Fibroblast of skin of right biceps (primary cell): ENCODE results near the gene MEAK7.

Experiments
- DNase-seq: peaks from one replicate; pipeline ENCODE4 v3.0.0-alpha.2; 2013

Gene MEAK7

DNA sequence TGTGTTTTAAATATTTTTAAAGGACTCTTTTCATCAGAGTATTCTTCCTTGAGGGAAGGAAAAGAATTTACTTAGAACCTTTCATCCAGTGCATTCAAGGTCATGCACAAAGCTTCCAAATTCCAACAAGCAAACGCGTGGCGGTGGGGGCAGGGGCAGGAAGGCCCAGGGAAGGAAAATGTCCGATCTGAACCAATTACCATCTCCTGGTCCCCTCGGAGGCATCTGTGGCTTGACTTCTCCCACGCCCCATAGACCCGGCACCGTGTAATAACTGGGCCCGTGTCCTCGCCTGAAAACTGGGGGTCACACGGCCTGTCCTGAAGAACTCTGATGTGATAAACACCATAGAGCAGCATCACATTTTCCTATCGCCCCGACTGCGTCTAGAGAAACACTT, 18.3 kb downstream of the MEAK7 start:
- no peak for DNase-seq

DNA sequence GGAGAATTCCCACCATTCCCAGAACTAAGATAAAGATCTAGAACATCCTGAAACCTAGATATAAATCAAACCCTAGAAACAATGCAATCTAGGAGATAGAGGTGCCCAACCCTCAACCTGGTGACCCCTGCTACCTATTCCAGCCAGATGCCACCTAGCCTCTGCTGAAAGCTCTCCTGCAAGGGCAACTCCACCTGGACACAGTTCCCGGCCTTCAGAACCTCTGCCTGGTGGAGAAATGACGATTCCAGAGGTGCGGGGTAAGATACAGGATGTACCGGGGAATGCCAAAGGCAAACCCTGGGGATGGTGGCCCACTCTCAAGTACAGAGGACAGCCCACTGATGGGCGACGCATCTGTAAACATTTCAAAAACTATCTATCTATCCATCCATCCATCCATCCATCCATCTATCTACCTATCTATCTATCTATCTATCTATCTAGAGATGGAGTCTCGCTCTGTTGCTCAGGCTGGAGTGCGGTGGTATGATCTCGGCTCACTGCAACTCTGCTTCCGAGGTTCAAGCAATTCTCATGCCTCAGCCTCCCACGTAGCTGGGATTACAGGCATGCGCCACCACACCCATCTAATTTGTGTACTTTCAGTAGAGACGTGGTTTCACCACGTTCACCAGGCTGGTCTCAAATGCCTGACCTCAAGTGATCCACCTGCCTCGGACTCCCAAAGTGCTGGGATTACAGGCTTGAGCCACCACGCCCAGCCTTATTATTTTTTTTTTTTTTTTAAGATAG, 19.0 kb downstream of the MEAK7 start:
- no peak for DNase-seq

DNA sequence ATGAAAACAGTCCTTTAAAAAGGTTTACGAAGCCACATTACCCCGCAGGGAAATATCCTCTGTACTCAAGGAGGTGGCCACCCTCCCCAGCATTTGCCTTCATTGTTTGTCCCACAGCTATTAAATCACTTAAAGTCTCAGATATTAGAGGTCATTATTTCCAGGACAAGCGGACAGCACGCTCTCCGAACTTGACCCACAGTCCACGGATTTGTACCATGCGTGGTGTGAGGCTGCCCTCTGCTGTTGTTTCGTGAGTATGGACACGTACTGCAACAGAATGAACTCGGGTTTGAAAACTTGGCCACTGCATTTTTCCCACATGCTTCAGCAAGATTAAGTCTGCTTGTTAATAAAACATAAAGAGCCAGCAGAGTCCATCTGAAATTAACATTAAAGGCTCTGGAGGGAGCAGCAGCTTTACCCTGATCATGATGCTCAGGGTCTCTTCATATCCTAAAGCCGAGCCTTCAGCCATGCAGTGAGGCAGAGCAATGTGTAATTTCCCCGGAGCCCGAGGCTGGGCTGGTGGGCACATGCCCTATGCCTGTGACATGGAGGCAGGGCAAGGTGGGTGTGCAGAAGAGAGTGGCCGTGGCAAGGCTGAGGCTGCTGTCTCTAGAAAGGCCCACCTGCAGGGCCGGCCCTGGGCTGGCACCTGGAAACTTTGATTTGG, 19.7 kb downstream of the MEAK7 start:
- DNase-seq: peak; percentile 36

DNA sequence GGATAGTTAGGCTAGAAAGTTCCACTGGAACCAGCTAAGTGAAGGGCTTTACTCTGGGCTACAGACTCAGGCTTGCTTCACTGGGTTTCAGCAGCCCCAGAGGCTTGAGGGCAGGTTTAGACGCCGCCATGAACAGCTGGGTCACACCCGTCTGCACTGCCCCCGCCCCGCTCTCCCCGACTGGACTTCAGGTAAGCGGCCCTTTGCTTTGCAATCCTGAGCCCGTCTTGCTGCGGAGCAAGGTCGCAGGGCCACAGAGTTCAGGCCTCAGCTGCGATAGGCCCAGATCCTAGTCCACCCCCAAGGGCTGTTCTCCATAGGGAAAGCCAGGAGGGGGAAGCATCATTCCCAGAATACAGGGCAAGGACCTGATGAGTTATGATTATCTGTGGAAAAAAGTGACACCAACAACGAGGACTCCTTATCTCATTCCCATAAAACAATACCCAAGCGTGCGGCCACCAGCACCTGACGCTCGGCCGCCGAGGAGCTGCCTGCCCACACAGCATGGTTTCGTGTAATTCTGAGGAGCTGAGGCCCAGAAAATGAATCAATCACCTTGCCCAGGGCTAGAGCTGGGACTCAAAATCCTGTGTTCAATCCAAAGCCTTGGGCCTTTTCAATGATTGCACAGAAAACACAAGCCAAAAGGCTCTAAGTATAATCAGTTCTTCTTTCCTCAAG, 20.4 kb downstream of the MEAK7 start:
- no peak for DNase-seq

DNA sequence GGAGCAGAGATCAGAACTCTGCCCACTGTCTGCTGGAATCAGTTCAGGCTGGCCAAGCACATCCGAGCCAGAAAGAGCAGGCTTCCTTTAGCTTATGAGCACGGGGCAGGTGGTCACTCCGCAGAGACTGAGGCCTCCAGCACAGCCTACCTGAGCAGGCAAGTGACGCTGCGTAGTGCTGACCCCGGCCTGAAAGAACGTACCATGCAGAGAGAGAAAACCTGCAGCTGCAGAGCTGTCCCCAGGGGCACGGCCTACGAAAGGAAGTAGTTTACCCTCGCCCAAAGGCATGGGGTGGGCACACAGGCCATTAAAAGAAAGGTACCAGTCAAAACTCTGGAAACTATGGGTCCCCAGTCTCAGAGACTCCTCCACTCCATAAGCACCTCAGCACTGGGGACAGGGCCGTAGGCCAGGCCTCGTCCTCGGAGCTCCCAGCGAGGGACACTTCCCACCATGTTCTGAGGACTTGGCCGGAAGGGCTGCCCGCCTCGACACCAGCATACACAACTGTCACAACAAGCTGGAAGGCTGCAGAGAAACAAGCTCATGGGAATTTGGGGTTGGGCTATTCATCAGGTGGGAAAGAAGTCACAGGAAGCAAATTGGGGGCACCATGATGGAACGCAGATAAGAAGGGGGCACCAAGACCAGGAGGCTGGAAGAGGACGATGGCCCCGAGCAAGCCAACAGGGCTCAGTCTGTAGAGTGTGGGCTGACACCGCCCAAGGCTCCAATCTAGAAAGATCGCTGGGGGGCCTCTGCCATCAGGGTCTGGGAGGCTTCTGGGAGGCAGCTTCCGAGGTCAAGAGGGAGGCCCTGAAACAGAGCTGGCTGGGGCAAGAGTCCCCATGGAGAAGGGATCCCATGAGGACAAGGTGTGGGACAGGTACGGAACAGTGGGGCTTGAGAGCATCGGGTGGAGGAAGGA, 21.2 kb downstream of the MEAK7 start:
- DNase-seq: no peak

DNA sequence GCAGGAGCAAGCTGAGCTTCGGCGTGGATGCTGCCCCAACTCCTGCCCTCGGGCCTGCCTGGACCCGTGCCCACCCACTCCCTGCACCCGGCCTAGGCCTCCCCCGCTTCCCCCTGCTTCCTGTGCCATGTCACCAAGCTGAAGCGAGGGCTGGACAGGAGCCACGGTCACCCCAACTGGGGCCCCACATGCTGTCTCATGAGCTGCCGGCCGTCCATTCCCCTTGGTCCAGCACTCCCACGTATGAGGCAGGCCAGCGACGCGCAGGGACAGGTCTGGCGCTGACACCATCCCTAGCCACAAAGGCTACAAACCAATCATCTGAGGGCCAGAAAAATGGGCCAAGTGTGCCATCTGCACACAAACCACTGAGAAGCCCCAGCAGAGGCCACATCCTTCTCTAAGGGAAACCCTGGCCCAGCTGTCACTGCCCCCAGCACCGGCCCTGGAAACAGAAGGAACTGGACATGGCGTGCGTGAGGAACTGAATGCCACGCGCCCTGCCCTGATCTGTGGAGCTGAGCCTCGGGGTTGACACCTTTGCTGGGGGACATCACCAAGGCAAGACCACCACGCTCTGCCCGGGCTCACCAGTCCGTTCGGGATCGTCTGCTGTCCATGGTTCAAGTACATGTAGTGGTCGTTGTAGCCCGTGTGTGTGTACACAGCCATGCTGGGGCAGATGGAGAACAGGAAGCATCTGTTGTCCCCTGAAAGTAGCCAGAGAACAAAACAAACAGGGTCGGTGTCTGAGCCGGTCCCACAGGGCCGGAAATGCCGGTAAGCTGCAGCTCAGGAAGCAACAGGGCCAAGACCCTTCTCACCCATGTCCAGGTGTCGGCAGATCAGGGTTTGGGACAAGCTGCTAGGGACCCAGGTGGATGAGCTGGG, 22.2 kb downstream of the MEAK7 start:
- no peak for DNase-seq

DNA sequence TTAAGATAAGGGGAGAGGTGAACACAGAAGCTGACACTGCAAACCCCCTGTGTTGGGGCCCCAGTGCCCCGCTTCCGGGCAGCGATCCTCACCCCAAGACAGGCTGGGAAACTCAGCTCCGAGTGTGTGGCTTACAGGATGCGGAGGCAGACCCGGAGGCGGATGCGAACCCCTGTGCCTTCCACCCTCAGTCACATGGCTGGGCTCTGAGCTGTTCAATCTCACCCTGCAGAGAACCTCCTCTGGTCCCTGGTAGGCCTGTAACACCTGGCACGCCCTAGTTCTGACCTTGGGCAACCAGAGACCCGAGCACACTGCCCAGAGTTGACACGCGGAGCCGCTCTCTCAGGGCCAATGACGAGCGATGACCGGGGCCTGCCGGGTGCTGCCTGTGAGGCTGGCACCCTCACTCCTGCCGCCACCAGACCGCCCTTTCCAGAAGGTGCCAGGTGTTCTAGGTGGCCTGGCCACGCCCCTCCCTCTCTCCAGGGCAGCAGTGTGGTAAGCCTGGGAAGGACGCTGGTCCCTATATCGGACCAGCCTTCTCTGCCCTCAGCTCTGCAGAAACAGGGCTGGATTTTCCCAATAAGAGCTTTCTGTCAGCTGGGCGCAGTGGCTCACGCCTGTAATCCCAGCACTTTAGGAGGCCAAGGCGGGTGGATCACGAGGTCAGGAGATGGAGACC, 23.3 kb downstream of the MEAK7 start:
- no peak for DNase-seq

DNA sequence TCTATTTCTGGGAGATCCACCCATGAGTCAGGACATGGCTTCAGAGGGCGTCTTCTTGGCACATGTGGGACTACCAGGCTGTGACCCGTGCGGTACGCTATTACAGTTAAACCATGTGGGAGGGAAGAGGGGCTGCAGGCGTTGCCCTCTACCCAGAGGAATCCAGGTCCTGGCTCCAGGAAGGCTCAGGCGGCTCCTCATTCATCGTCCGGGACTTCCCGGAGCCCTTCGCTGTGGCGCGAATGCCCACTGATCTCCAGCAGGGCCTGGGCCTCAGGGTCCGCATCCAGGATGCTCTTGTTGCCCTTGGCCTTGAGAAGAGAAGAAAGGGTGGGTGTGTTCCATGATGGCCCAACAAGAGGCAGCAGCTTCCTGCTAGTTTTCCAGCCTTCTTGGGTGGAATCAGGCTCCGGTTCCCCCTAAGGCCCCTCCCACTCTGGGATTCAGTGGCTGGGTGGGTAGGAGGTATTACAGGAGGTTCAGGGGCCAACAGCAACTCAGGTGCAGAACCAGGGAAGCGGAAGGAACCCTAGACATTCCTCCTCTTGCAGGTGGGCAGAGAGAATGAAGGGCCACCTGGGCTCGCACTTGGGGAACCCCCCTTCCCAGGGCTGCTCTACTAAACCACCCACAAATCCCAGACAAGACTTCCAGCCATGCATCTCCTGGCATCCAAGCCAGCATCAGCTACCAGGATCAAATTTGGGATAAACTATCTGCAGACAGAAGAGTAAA, 24.6 kb downstream of the MEAK7 start:
- DNase-seq: no peak

DNA sequence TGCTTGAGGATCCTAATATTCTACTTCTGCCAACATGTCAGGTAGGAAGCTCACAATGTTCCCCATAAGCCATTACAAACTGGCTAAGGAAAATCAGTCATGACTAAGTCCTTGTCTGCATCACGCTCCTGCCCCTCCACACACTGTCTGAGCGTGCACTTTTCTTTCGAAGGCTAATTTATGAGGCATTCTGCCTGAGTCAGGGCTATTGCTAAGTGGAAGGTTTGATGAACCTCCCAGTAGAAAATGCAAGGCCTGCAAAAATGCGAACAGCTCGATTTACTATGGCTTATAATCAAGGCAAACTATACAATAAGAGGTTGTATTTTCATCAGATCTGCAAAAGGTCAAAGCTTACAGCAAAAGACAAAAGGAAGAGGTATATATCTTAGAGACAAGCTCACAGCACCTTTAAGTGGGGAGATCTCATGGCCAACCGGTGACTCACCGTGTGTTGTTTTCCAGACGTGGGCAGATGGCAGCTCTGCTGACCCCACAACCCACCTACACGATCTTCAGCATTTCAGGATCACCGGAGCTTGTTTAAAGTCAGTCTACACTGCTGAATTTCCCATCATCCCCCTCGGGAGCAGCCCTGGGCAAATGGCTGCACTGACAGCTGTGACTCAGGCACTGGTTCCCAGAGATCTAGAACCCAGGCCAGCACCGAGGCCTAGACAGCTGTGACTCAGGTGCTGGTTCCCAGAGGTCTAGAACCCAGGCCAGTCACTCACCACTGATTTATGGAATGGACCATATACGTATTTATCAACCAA, 26.1 kb downstream of the MEAK7 start:
- peak; percentile 71 for DNase-seq

DNA sequence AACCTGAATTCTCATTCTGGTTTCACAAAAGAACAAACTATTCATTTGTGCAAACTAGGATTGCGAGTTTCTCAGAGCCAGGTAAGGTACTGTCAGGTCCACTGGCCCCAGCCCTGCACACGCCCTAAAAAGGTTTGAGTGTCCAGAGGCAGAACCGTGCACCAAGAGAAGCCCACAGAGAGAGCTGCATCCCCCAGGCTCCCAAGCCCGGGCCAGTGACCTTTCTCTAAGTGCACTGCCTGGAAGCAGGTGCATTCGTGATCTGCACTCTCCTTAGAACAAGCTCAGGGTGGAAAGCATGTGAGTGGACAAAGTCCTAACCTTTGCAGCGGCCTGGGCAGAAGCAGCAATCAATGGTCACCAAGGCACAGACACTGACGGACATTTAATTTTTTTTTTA, 26.8 kb downstream of the MEAK7 start:
- no peak for DNase-seq

DNA sequence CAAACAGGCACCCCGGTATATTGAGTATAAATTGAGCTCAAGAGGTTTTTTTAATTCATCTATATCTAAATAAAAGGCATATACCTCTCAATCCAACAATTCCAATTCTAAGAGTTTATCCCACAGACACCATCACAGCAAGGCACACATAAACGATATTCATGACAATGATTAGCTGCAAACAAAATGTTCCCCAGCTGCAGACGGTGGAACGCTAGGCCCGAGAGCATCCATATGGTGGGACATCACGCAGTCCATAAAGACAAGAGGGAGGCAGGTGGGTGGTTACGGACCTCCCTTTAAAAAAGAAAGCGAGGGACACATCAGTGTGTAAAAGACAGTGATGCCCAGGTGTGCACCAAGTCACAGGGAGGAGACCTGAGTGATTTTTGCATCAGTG, 28.1 kb downstream of the MEAK7 start:
- no peak for DNase-seq

DNA sequence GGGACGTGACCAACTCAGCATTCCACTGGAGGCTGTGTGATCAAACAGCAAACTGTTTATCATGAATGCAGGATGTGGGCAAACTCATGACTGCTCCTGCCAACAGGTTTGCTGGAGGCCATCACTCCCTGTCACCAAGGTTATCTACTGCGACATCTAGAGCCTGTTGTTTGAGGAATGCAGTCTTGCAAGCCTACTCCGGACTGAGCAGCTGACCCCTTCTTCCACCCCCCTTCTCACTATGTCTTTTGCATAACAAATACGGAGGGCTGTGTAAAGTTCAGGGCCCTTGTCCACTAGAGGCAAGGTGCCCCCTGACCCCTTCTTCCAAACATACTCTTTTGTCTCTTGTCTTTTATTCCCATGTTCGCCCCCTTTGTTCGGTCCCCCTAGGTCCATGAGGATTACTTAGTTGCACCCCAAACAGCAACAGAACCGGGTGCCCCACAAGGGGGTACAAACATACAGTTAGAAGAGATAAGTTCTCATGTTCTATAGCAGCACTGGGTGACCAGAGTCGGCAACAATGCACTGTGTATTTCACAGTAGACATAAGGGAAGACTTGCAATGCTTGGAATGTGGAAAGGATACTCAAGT, 28.7 kb downstream of the MEAK7 start:
- no peak for DNase-seq

DNA sequence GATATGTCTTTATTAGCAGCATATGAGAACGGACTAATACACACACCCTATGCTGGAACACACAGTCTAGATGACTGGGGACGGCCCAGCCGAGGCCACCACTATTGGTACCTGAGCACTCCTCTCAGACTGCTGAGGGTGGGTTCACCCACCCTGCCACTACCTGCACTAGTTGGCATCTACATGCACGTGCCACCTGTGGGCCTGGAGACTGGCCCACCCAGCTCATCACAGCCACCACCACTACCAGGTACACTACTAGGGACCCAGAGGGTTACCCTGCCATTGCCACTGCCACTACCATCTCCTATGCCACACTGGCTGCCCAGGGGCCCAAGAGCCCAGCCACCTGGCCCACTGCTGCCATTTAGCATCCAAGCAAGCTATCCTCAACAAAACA, 32.5 kb downstream of the MEAK7 start:
- no peak for DNase-seq

DNA sequence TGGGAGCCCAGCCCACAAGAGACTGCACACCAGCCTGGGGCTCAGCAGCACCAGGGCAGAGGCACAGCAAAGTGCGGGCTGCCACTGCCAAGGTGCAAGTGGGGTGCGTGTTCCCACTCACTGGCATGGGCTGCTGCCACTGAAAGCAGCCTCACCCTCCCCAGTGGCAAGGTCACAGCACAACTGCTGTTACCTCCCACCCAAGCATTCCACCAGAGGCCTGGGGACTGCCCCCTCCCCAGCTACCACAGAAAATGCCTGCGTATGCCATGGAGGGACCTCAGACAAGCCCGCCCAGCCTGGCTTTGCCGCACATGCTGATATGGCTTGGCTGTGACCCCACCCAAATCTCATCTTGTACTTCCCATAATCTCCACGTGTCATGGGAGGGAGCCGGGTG, 33.1 kb downstream of the MEAK7 start:
- no peak for DNase-seq

DNA sequence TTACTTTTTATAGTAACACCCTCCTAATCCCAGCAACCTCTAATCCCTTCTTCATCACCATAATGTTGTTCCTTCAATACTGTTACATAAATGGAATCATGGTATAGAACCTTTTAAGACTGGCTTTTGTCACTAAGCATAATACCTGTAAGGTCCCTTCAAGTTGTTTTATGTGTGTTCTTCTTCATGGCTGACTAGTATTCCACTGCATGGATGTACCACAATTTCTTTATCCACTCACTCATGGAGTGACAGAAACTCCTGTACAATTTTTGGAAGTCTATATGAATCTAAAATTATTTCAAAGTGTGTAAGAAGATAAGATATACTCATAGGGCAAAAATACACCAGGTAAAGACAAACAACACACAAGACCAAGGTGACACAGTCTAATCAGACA, 36.8 kb downstream of the MEAK7 start:
- DNase-seq: no peak

DNA sequence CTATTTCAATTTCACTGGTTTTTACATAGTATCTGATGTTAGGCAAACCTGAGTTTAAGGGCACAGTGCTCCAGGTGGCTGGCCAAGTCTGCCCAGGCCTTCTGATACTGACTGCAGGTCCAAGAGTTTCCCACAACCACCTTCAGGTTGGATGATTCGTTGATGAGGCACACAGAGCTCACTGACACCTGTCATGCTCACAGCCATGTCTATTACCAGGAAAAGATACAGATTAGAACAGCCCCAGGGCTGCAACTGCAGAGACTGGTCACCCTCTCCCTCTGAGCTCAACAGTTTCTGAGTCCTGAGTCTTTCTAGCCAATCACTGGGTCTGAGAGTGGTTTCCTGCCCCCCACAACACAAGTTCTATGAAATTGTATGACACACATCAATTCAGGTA, 37.2 kb downstream of the MEAK7 start:
- DNase-seq: no peak

DNA sequence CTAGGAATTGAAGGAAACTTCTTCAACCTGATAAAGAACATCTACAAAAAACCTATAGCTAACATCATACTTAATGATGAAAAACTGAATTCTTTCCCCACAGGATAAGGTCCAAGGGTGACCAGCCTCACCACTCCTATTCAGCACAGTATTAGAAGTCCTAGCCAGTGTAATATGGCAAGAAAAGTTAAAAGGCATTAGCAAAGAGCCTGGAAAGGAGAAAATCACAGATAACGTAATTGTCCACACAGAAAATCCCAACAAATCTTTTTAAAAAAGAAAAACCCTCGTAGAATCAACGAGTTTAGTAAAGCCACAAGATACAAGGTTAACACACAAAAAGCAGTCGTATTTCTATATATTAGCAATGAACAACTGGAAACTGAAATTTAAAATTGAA, 37.8 kb downstream of the MEAK7 start:
- no peak for DNase-seq

DNA sequence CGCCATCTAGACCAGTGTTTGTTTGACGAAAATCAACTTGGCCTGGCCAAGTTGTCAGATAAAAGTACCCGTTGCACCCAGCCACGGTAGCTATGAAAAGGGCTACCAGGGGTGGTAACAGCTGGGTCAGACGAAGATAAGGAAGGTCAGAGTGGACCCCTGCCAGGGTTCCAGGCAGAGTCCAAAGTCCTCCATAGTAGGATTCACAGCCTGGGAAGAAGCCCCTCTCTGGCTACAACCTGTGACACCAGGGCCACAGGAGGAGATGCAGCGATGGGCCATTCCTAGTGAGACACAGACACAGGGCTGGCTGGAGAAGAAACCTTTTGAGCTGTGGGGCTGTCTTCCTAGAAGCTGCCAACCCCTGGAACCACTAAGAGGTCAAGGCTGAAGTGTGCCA, 39.3 kb downstream of the MEAK7 start:
- DNase-seq: no peak

DNA sequence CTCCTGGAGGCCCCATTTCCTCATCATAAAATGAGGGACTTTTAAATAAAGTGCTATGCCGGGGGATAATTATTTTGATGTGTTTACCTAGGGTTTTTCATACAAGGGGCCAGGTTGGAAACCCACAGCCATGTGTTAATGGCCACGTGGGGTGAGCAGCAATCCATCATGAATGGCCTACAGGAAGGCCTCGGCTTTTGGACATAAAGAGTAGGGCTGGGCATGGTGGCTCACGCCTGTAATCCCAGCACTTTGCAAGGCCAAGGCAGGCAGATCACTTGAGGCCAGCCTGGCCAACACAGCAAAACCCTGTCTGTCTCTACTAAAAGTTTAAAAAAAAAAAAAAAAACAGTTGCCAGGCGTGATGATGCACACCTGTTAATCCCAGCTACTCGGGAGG, 40.3 kb downstream of the MEAK7 start:
- DNase-seq: no peak
